Mesenchymal stem cell (in vitro differentiated cells and primary cell): ENCODE results near the gene FBLN7.

Experiments used
- DNase-seq: peaks from one replicate; pipeline ENCODE4 v3.0.0-alpha.2; 2013
- H2AFZ ChIP-seq: one replicate; pipeline ENCODE4 v1.6.1; 2013; ENCODE audit warnings: low read depth, mild to moderate bottlenecking, control low read depth, inconsistent platforms, low read length, moderate library complexity
- H2AK5ac ChIP-seq: 2 replicates; pipeline ENCODE4 v1.6.1; 2013; ENCODE audit warnings: low read length, moderate library complexity, mild to moderate bottlenecking, inconsistent platforms; ENCODE audit not compliant: severe bottlenecking
- H2BK120ac ChIP-seq: one replicate; pipeline ENCODE4 v1.6.1; 2013; ENCODE audit warnings: low read depth, mild to moderate bottlenecking, inconsistent platforms, low read length, moderate library complexity
- H2BK12ac ChIP-seq, 2 experiments: one replicate each; pipeline ENCODE4 v1.6.1; 2013; ENCODE audit warnings: inconsistent platforms in 2 of 2, low read length in 2 of 2, mild to moderate bottlenecking in 2 of 2, moderate library complexity in 2 of 2, control low read depth in 1 of 2
- H2BK15ac ChIP-seq: one replicate; pipeline ENCODE4 v1.6.1; 2013; ENCODE audit warnings: mild to moderate bottlenecking, low read depth, inconsistent platforms; ENCODE audit not compliant: poor library complexity, severe bottlenecking
- H2BK5ac ChIP-seq: 2 replicates; pipeline ENCODE4 v1.6.1; 2013; ENCODE audit warnings: low read depth, mild to moderate bottlenecking, low read length, control low read depth, inconsistent platforms; ENCODE audit not compliant: poor library complexity, severe bottlenecking
- H3K14ac ChIP-seq, 2 experiments: one replicate each; pipeline ENCODE4 v1.6.1; 2013; ENCODE audit warnings: inconsistent platforms in 2 of 2, low read length in 2 of 2, control low read depth in 1 of 2, mild to moderate bottlenecking in 1 of 2, moderate library complexity in 1 of 2
- H3K18ac ChIP-seq, 2 experiments: one replicate each; pipeline ENCODE4 v1.6.1; 2013; ENCODE audit warnings: inconsistent platforms in 2 of 2, low read length in 2 of 2, control low read depth in 1 of 2, low read depth in 1 of 2, mild to moderate bottlenecking in 1 of 2
- H3K23ac ChIP-seq, 2 experiments: one replicate each; pipeline ENCODE4 v1.6.1; 2013; ENCODE audit warnings: inconsistent platforms in 2 of 2, low read length in 2 of 2, mild to moderate bottlenecking in 2 of 2, moderate library complexity in 2 of 2, control low read depth in 1 of 2
- H3K27ac ChIP-seq: 2 replicates; pipeline ENCODE4 v1.5.1; 2013; ENCODE audit warnings: mild to moderate bottlenecking, moderate library complexity, low read length, control low read depth, inconsistent platforms; ENCODE audit not compliant: poor library complexity, severe bottlenecking
- H3K27me3 ChIP-seq, 2 experiments: 2 replicates each; pipeline versions ENCODE4 v1.6.1 to v1.7.0; 2013; ENCODE audit warnings: low read length in 2 of 2, mild to moderate bottlenecking in 2 of 2, moderate library complexity in 2 of 2, control low read depth in 1 of 2, inconsistent platforms in 1 of 2; ENCODE audit not compliant: control insufficient read depth in 1 of 2, insufficient read depth in 1 of 2
- H3K36me3 ChIP-seq, 2 experiments: 2 replicates each; pipeline versions ENCODE4 v1.6.1 to v1.7.0; 2013; ENCODE audit warnings: low read length in 2 of 2, control low read depth in 1 of 2, inconsistent platforms in 1 of 2, low read depth in 1 of 2, mild to moderate bottlenecking in 1 of 2; ENCODE audit not compliant: insufficient read depth in 2 of 2, control insufficient read depth in 1 of 2
- H3K4ac ChIP-seq, 2 experiments: one replicate each; pipeline ENCODE4 v1.6.1; 2013; ENCODE audit warnings: inconsistent platforms in 2 of 2, low read length in 2 of 2, mild to moderate bottlenecking in 2 of 2, moderate library complexity in 2 of 2, control low read depth in 1 of 2, low read depth in 1 of 2
- H3K4me1 ChIP-seq: 2 replicates; pipeline ENCODE4 v1.6.1; 2013; ENCODE audit warnings: low read depth, low read length, control low read depth; ENCODE audit not compliant: control insufficient read depth, insufficient read depth
- H3K4me2 ChIP-seq: 2 replicates; pipeline ENCODE4 v1.6.1; 2013; ENCODE audit warnings: low read length, mild to moderate bottlenecking, inconsistent platforms; ENCODE audit not compliant: poor library complexity, severe bottlenecking
- H3K4me3 ChIP-seq, 2 experiments: 2 replicates each; pipeline versions ENCODE4 v1.5.1 to v1.7.0; 2013; ENCODE audit warnings: low read length in 2 of 2, mild to moderate bottlenecking in 2 of 2, control low read depth in 1 of 2, low read depth in 1 of 2; ENCODE audit not compliant: insufficient read depth in 1 of 2
- H3K79me1 ChIP-seq: replicated peaks from 2 replicates; pipeline ENCODE4 v1.6.1; 2013; ENCODE audit warnings: mild to moderate bottlenecking, control low read depth, low read length, inconsistent platforms; ENCODE audit not compliant: poor library complexity, severe bottlenecking
- H3K9ac ChIP-seq: 2 replicates; pipeline ENCODE4 v1.7.0; 2013; ENCODE audit warnings: mild to moderate bottlenecking, low read length, moderate library complexity
- H3K9me3 ChIP-seq: 2 replicates; pipeline ENCODE4 v1.7.0; 2013; ENCODE audit warnings: mild to moderate bottlenecking, low read length; ENCODE audit not compliant: control insufficient read depth
- H4K8ac ChIP-seq: one replicate; pipeline ENCODE4 v1.6.1; 2013; ENCODE audit warnings: inconsistent platforms, mild to moderate bottlenecking, low read length, moderate library complexity
- H4K91ac ChIP-seq: one replicate; pipeline ENCODE4 v1.6.1; 2013; ENCODE audit warnings: mild to moderate bottlenecking, low read length, inconsistent platforms
- WGBS: methylation state at CpG from one replicate; pipeline ENCODE4 v1.1.7; 2013; ENCODE audit warnings: mixed read lengths; 5-methylcytosine and 5-hydroxymethylcytosine counted together

The FBLN7 gene

GRCh38 chr2:112220186-112220585 lies 82.0 kb downstream of the FBLN7 start:
- Histone ChIP-seq H2BK120ac (no peak overlapping the region), H2BK15ac (no peak overlapping the region), H3K27me3 (no peaks in the 10 kb centered on the region), H2BK5ac (no peak overlapping the region), H3K23ac (no peak overlapping the region), H2AFZ (no peak overlapping the region), H2AK5ac (no peak overlapping the region), H3K9ac (no peak overlapping the region), H3K79me1 (no peaks in the 10 kb centered on the region), H4K8ac (no peak overlapping the region), H3K9me3 (peaks cover 13% of the 10 kb centered on the region), H3K36me3 (peaks cover 3 to 38% of the 10 kb centered on the region in 2 experiments), H4K91ac (no peak overlapping the region), H3K4me3 (no peak overlapping the region), H3K4ac (no peak overlapping the region), H3K18ac (no peak overlapping the region), H3K27ac (no peak overlapping the region), H3K4me2 (no peak overlapping the region), H3K14ac (no peak overlapping the region), H3K4me1 (no peaks in the 10 kb centered on the region), H2BK12ac (no peak overlapping the region)
- no peak for DNase-seq
- 93% methylated on average over 3 of the region's 3 CpGs for WGBS

GRCh38 chr2:112220831-112221230 lies 82.6 kb downstream of the FBLN7 start:
- no peak overlapping the region for H3K4ac ChIP-seq
- H2AFZ ChIP-seq, result no peak overlapping the region
- no peak for DNase-seq
- no peak overlapping the region for H2BK12ac ChIP-seq
- H3K4me1 ChIP-seq, result no peaks in the 10 kb centered on the region
- H4K91ac ChIP-seq, result no peak overlapping the region
- no peak overlapping the region for H4K8ac ChIP-seq
- no peak overlapping the region for H2BK5ac ChIP-seq
- H3K23ac ChIP-seq, result no peak overlapping the region
- H3K4me3 ChIP-seq, result no peak overlapping the region
- no peak overlapping the region for H3K18ac ChIP-seq
- H2AK5ac ChIP-seq, result no peak overlapping the region
- H3K9ac ChIP-seq, result no peak overlapping the region
- H3K9me3 ChIP-seq, result peaks cover 13% of the 10 kb centered on the region
- H3K4me2 ChIP-seq, result no peak overlapping the region
- H3K14ac ChIP-seq, result no peak overlapping the region
- peaks cover 7 to 32% of the 10 kb centered on the region in 2 experiments for H3K36me3 ChIP-seq
- H3K27ac ChIP-seq, result no peak overlapping the region
- no peak overlapping the region for H2BK120ac ChIP-seq
- 97% methylated on average over 2 of the region's 3 CpGs for WGBS
- no peak overlapping the region for H2BK15ac ChIP-seq
- H3K79me1 ChIP-seq, result no peaks in the 10 kb centered on the region
- H3K27me3 ChIP-seq, result no peaks in the 10 kb centered on the region

DNA sequence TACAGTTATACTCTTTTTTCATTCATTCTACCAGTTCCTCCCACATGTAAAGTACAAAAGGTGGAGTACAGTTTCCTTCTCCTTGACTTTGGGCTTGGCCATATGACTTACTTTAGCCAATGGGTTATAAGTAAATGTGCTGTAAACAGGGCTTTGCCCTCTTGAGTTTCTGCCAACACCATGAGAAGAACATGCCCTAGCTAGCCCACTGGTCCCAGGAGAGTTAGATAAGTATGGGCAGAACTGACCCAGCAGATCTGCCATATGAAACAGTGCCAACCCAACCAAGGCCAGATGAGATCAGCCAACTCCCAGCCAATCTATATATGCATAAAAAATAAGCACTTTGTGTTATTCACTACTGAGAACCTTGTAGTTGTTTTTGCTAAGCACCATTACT lies 91.2 kb downstream of the FBLN7 start:
- Histone ChIP-seq H4K91ac (no peak overlapping the region), H3K14ac (no peak overlapping the region), H2AK5ac (no peak overlapping the region), H3K4ac (no peak overlapping the region), H2AFZ (no peak overlapping the region), H3K27ac (no peak overlapping the region), H3K27me3 (no peaks in the 10 kb centered on the region), H3K36me3 (peaks cover 4 to 30% of the 10 kb centered on the region in 2 experiments), H4K8ac (no peak overlapping the region), H2BK12ac (no peak overlapping the region), H3K4me1 (no peaks in the 10 kb centered on the region), H3K4me2 (no peak overlapping the region), H3K18ac (no peak overlapping the region), H3K9ac (no peak overlapping the region), H3K79me1 (no peaks in the 10 kb centered on the region), H2BK15ac (no peak overlapping the region), H3K4me3 (no peak overlapping the region), H2BK5ac (no peak overlapping the region), H3K9me3 (no peaks in the 10 kb centered on the region), H2BK120ac (no peak overlapping the region), H3K23ac (no peak overlapping the region)
- no peak for DNase-seq

DNA sequence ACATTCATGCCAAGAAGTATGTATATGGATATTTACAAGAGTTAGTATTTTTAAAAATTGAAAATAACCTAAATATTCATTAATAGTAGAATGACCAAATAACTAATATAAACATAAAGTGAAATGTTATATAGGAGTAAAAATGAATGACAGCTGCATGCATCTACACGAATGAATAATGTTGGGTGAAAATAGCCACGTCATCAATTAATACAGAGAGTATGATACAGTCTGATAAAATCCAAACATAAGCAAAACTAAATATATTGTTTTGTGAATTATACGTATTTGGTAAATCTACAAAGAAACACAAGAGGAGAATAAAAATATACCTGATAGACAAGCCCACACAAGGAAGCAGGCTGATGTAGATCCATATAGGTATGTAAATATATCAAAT lies 92.2 kb downstream of the FBLN7 start:
- H2BK15ac ChIP-seq, result no peak overlapping the region
- H3K4me3 ChIP-seq, result no peak overlapping the region
- H3K27me3 ChIP-seq, result no peaks in the 10 kb centered on the region
- no peak overlapping the region for H3K18ac ChIP-seq
- no peak overlapping the region for H2AK5ac ChIP-seq
- H3K23ac ChIP-seq, result no peak overlapping the region
- no peak overlapping the region for H2BK5ac ChIP-seq
- DNase-seq, result no peak
- no peaks in the 10 kb centered on the region for H3K4me1 ChIP-seq
- H3K9me3 ChIP-seq, result no peaks in the 10 kb centered on the region
- H4K91ac ChIP-seq, result no peak overlapping the region
- H3K9ac ChIP-seq, result no peak overlapping the region
- H3K14ac ChIP-seq, result no peak overlapping the region
- H3K4me2 ChIP-seq, result no peak overlapping the region
- WGBS, result no CpG with 5 or more reads among the region's 3 CpGs
- no peak overlapping the region for H2BK120ac ChIP-seq
- peaks cover 3 to 29% of the 10 kb centered on the region in 2 experiments for H3K36me3 ChIP-seq
- no peak overlapping the region for H2BK12ac ChIP-seq
- H3K27ac ChIP-seq, result no peak overlapping the region
- no peak overlapping the region for H2AFZ ChIP-seq
- no peaks in the 10 kb centered on the region for H3K79me1 ChIP-seq
- no peak overlapping the region for H3K4ac ChIP-seq
- H4K8ac ChIP-seq, result no peak overlapping the region
